Measurements from ENCODE around the gene ABCA10.

ABCA10 gene

DNA sequence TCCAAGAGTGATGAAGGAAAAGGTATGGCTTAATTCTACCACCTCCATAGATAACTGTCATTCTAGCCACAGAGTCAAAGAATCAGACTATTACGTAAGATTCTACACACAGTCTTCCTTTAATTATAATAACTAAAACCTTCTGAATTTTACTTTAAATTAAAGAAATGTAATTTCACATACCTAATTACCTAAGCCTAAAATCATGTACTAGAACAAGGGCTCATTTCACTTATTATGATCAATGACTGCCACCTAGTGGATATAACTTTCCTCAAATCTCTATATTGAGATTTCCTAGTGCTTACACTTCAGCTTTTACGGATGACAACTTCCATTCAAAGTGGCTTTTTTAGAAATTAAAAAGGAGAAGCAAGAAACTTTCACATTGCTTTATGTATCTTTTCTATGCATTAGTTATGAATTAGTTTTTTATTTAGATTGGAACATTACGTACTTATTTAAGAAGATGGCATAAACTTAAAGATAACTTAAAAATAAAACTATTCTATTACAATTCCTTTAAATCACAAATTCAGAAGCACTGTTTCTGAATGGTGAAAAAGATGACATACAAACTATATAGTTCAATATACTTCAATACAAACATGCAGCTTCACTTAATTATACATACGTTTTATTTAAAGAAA is 18.2 kb upstream of the ABCA10 start:
- H3K9me3 ChIP-seq (ENCODE audit: insufficient read depth, low read depth, low read length) = no peaks in the 10 kb centered on the region
- H3K36me3 ChIP-seq (ENCODE audit: insufficient read depth, low read length) = no peaks in the 10 kb centered on the region
- 69% methylated on average over 2 of the region's 4 CpGs for WGBS
- no peaks in the 10 kb centered on the region for H3K4me1 ChIP-seq (ENCODE audit: insufficient read depth, low read length)
- no peak overlapping the region for H3K9ac ChIP-seq (ENCODE audit: low read depth, low read length)
- no peaks in the 10 kb centered on the region for H3K27me3 ChIP-seq (ENCODE audit: insufficient read depth, low read length)
- no peak overlapping the region for H3K4me3 ChIP-seq (ENCODE audit: low read length)
- no peak overlapping the region for H3K27ac ChIP-seq (ENCODE audit: low read depth, low read length)

DNA sequence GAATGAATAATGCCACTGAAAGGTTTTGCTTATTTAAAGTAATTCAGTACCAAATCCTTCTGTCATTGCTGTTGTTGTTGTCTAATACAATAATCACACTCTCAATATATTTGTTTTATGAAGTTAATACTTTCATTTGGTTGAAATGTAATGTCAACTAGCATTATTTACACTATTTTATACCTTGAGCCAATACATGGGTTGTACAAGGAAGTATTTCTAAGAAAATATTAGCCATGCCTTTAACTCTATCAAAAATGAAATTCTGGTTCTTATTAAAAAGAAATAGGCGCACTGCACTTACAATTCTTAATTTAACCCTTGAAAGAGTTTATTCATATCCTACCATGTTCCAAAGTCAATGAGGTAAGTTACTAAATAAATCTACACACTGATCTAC is 17.6 kb upstream of the ABCA10 start:
- H3K27me3 ChIP-seq (ENCODE audit: insufficient read depth, low read length) = no peaks in the 10 kb centered on the region
- H3K9ac ChIP-seq (ENCODE audit: low read depth, low read length) = no peak overlapping the region
- H3K36me3 ChIP-seq (ENCODE audit: insufficient read depth, low read length) = no peaks in the 10 kb centered on the region
- no peak overlapping the region for H3K27ac ChIP-seq (ENCODE audit: low read depth, low read length)
- 89% methylated on average over 1 of the region's 1 CpG for WGBS
- no peak overlapping the region for H3K4me3 ChIP-seq (ENCODE audit: low read length)
- H3K4me1 ChIP-seq (ENCODE audit: insufficient read depth, low read length) = no peaks in the 10 kb centered on the region
- H3K9me3 ChIP-seq (ENCODE audit: insufficient read depth, low read depth, low read length) = no peaks in the 10 kb centered on the region

DNA sequence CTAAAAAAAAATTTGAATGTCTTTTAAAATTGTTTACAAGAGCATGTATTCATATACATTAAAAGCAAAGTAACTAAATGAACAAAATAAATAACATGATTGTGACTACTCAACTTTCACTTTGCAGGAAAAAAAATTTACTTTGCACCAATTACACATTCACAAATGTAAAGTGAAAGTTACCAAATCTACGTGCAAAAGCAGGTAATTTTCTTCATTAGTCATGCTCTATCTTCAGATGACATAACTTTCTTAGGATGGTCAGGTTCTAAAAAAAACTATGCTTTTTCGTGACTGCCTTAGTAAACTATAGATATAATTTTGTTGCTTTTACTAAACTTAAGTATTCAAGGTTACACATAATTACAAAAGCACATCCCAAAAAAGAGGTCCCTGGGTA is 17.0 kb upstream of the ABCA10 start:
- H3K4me3 ChIP-seq (ENCODE audit: low read length) = no peak overlapping the region
- 100% methylated on average over 1 of the region's 2 CpGs for WGBS
- no peaks in the 10 kb centered on the region for H3K9me3 ChIP-seq (ENCODE audit: insufficient read depth, low read depth, low read length)
- H3K9ac ChIP-seq (ENCODE audit: low read depth, low read length) = no peak overlapping the region
- H3K27me3 ChIP-seq (ENCODE audit: insufficient read depth, low read length) = no peaks in the 10 kb centered on the region
- H3K36me3 ChIP-seq (ENCODE audit: insufficient read depth, low read length) = no peaks in the 10 kb centered on the region
- no peak overlapping the region for H3K27ac ChIP-seq (ENCODE audit: low read depth, low read length)
- H3K4me1 ChIP-seq (ENCODE audit: insufficient read depth, low read length) = no peaks in the 10 kb centered on the region

DNA sequence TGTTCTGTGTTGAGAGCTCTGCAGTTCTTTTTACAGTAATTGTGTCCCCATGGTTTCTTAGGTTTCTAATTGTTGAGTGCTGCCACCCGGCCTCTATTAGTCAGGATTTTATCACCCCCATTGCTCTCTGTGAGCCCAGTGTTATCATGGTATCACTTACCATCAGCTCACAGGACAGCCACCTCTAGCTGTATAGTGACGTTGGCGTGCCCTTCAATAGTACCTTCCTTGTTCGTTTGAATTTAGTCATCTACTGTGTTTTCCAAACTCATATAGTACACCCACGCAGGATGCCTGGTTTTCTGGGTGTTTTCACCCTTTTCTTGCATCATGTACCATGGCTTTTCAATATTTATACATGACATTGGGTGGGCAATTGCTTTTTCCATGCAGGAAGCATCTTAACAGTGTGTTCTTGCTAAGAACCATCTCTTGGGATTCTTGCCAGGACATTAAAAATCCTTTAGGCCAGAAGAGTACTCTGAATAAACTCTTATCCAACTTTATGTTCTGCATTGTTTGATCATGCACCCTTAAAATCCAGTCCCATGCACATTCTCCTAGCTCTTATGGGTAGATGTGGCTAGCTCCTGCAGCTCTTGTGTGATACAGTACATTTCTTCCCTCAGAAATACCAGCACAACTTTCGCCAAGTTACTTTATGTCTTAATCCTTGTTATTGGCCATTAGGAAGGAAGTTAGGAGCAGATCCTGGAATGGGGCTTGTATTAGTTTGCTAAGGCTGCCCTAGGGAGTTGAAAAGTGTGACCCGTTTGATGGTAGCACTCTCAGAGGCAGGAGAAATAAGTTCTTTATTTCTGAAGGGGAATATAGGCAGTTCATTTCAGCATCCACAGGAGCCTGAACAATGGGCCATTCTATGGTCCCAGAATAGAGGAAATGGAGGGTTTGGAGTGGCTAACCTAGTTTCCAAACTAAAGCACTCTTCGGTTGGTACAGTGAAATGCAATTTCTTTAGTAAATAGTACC is 11.3 kb upstream of the ABCA10 start:
- Histone ChIP-seq H3K4me1 (ENCODE audit: insufficient read depth, low read length) (no peaks in the 10 kb centered on the region), H3K9me3 (ENCODE audit: insufficient read depth, low read depth, low read length) (no peaks in the 10 kb centered on the region), H3K36me3 (ENCODE audit: insufficient read depth, low read length) (no peaks in the 10 kb centered on the region), H3K9ac (ENCODE audit: low read depth, low read length) (no peak overlapping the region), H3K27ac (ENCODE audit: low read depth, low read length) (no peak overlapping the region), H3K27me3 (ENCODE audit: insufficient read depth, low read length) (no peaks in the 10 kb centered on the region), H3K4me3 (ENCODE audit: low read length) (no peak overlapping the region)
- 94% methylated on average over 8 of the region's 8 CpGs for WGBS

DNA sequence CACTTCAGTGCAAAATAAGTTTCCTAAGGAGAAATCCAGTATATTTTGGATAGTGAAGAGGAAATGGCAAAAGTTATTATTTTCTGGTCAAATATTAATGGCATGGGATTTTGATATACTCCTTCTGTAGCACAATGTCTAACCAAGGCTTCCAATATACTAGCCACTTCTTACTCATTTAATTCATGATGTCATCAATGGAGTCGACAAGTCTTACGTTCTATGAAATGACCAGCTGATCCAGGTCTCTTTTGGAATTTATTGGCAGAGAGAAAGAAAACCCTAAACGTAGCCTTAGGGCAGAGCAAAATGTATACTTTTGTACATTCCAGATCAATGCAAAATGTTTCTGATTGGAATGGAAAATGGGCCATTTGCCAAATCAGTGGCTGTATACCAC is 8.3 kb upstream of the ABCA10 start:
- WGBS = 93% methylated on average over 3 of the region's 3 CpGs
- no peaks in the 10 kb centered on the region for H3K9me3 ChIP-seq (ENCODE audit: insufficient read depth, low read depth, low read length)
- H3K4me3 ChIP-seq (ENCODE audit: low read length) = no peak overlapping the region
- H3K27me3 ChIP-seq (ENCODE audit: insufficient read depth, low read length) = no peaks in the 10 kb centered on the region
- no peak overlapping the region for H3K9ac ChIP-seq (ENCODE audit: low read depth, low read length)
- no peak overlapping the region for H3K27ac ChIP-seq (ENCODE audit: low read depth, low read length)
- H3K4me1 ChIP-seq (ENCODE audit: insufficient read depth, low read length) = no peaks in the 10 kb centered on the region
- H3K36me3 ChIP-seq (ENCODE audit: insufficient read depth, low read length) = no peaks in the 10 kb centered on the region

DNA sequence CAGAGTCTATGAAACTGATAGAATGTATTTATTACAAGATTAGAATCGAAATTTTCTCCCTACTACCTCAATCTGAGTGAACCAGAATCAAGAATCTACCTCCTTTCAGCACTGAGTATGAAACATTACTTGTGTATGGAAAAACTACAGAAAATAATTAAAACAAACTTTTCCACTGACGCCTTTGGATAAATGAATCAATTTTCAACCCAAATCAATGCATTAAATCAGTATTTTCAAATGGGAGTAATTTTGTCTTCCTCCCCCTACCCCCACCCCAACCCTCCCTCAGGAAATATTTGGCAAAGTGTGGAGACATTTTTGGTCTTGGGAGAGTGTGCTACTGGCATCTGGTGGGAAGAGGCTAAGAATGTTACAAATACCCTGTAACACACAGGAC is 7.8 kb upstream of the ABCA10 start:
- Histone ChIP-seq H3K27ac (ENCODE audit: low read depth, low read length) (no peak overlapping the region), H3K36me3 (ENCODE audit: insufficient read depth, low read length) (no peaks in the 10 kb centered on the region), H3K9me3 (ENCODE audit: insufficient read depth, low read depth, low read length) (no peaks in the 10 kb centered on the region), H3K4me1 (ENCODE audit: insufficient read depth, low read length) (no peaks in the 10 kb centered on the region), H3K27me3 (ENCODE audit: insufficient read depth, low read length) (no peaks in the 10 kb centered on the region), H3K4me3 (ENCODE audit: low read length) (no peak overlapping the region), H3K9ac (ENCODE audit: low read depth, low read length) (no peak overlapping the region)
- 52% methylated on average over 2 of the region's 2 CpGs for WGBS

DNA sequence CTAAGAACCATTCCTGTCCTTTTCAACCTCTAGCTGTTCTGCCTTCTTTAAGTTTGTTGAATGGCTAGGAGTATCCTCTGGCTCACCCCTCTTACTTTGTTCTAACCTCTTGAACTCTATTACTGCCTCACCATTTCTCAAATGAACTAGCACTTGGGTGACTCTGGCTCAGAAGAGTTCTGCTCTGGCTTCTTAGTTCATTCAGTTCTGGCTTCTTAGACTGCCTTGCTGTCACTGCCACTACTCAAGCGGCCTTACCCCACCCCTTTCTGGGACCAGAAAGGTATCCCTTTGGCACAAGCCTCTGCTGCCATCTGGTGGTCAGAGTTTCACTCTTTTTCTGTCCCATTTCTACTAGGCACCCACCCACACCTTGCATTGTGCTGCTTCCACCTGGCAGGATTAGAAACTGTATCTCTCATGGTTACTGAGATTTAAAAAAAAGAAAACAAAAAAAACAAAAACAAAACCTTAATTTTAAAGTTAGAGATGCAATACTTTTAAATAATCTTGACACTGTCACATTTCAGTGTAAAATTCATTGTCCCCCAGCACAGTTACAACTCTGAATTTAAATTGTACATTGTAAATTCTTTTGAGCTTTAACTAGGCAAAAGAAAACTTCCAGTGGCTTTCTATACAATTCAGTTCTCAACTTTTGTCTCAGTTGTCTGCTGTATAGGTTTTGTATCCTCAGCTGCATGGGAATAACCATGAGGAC is 6.9 kb upstream of the ABCA10 start:
- Histone ChIP-seq H3K27me3 (ENCODE audit: insufficient read depth, low read length) (no peaks in the 10 kb centered on the region), H3K9me3 (ENCODE audit: insufficient read depth, low read depth, low read length) (no peaks in the 10 kb centered on the region), H3K4me3 (ENCODE audit: low read length) (no peak overlapping the region), H3K4me1 (ENCODE audit: insufficient read depth, low read length) (no peaks in the 10 kb centered on the region), H3K27ac (ENCODE audit: low read depth, low read length) (no peak overlapping the region), H3K36me3 (ENCODE audit: insufficient read depth, low read length) (no peaks in the 10 kb centered on the region), H3K9ac (ENCODE audit: low read depth, low read length) (no peak overlapping the region)
- WGBS = 4% methylated on average over 1 of the region's 1 CpG

DNA sequence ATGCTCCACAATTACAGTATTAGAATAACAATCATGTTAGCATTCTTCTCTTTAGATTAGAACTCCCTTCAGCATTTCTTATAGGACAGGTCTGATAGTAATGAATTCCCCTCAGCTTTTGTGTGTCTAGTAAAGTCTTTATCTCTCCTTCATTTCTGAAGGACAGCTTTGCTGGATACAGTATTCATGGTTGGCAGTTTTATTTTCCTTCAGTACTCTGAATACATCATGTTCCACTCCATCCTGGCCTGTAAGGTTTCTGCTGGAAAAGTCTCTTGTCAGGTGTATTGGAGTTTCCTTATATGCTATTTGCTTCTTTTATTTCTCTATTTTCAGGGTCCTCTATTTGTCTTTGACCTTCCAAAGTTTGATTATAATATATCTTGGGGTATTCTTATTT is 4.0 kb upstream of the ABCA10 start:
- Histone ChIP-seq H3K4me1 (ENCODE audit: insufficient read depth, low read length) (no peaks in the 10 kb centered on the region), H3K9me3 (ENCODE audit: insufficient read depth, low read depth, low read length) (no peaks in the 10 kb centered on the region), H3K9ac (ENCODE audit: low read depth, low read length) (no peak overlapping the region), H3K27me3 (ENCODE audit: insufficient read depth, low read length) (no peaks in the 10 kb centered on the region), H3K36me3 (ENCODE audit: insufficient read depth, low read length) (no peaks in the 10 kb centered on the region), H3K27ac (ENCODE audit: low read depth, low read length) (no peak overlapping the region), H3K4me3 (ENCODE audit: low read length) (no peak overlapping the region)

DNA sequence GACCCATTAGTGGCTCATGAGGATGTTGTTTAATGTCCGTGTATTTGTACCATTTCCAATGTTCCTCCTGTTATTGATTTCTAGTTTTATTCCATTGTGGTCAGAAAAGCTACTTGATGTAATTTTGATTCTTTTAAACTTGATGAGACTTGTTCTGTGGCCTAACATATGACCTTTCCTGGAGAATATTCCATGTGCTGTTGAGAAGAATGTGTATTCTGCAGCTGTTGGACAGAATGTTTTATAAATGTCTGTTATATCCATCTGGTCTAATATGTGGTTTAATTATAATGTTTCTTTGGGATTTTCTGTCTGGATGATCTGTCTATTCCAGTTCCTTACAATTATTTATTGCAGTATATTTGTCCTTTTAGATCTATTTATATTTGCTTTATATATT is 2.9 kb upstream of the ABCA10 start:
- no peaks in the 10 kb centered on the region for H3K27me3 ChIP-seq (ENCODE audit: insufficient read depth, low read length)
- H3K9ac ChIP-seq (ENCODE audit: low read depth, low read length) = no peak overlapping the region
- H3K27ac ChIP-seq (ENCODE audit: low read depth, low read length) = no peak overlapping the region
- no peaks in the 10 kb centered on the region for H3K4me1 ChIP-seq (ENCODE audit: insufficient read depth, low read length)
- no peak overlapping the region for H3K4me3 ChIP-seq (ENCODE audit: low read length)
- H3K36me3 ChIP-seq (ENCODE audit: insufficient read depth, low read length) = no peaks in the 10 kb centered on the region
- no peaks in the 10 kb centered on the region for H3K9me3 ChIP-seq (ENCODE audit: insufficient read depth, low read depth, low read length)
- WGBS = 100% methylated on average over 1 of the region's 1 CpG

DNA sequence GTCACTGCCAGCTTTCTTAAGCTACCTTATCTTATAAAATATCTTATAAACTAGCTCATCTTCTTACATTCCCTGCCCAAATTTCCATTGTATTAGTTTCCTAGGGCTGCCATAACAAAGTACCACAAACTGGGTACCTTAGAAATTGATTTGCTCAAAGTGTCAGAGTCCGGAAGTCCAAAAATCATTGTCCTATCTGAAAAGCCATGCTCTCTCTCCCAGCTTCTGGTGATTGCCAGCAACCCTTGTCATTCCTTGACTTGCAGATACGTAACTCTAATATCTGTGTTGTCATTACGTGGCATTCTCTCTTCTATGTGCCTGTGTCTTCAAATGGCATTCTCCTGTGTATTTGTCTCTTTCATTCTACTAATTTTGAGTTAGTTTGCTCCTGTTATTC is 2.3 kb upstream of the ABCA10 start:
- Histone ChIP-seq H3K9ac (ENCODE audit: low read depth, low read length) (no peak overlapping the region), H3K27me3 (ENCODE audit: insufficient read depth, low read length) (no peaks in the 10 kb centered on the region), H3K36me3 (ENCODE audit: insufficient read depth, low read length) (no peaks in the 10 kb centered on the region), H3K4me1 (ENCODE audit: insufficient read depth, low read length) (no peaks in the 10 kb centered on the region), H3K27ac (ENCODE audit: low read depth, low read length) (no peak overlapping the region), H3K4me3 (ENCODE audit: low read length) (no peak overlapping the region), H3K9me3 (ENCODE audit: insufficient read depth, low read depth, low read length) (no peaks in the 10 kb centered on the region)
- WGBS = 95% methylated on average over 3 of the region's 3 CpGs

DNA sequence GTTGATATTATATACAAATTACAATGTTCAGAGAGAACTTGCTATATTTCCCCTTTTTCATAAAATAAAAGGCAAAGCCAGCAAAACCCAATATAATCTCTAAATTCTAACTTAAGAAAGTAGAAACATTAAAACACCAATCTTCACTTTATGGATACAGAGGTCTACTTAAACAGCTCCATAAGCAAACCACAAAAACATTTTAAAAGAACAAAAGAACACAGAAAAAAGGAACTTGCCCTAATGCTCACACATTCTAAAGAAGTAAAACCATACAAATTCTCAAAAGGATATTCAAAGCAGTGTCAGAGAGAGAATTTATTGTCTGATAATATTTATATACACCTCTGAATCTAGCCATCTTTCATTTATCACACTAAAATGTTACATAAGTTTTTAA is 606 bp downstream of the ABCA10 start:
- no peak overlapping the region for H3K4me3 ChIP-seq (ENCODE audit: low read length)
- H3K9ac ChIP-seq (ENCODE audit: low read depth, low read length) = no peak overlapping the region
- H3K9me3 ChIP-seq (ENCODE audit: insufficient read depth, low read depth, low read length) = no peaks in the 10 kb centered on the region
- H3K4me1 ChIP-seq (ENCODE audit: insufficient read depth, low read length) = no peaks in the 10 kb centered on the region
- H3K27ac ChIP-seq (ENCODE audit: low read depth, low read length) = no peak overlapping the region
- no peaks in the 10 kb centered on the region for H3K27me3 ChIP-seq (ENCODE audit: insufficient read depth, low read length)
- no peaks in the 10 kb centered on the region for H3K36me3 ChIP-seq (ENCODE audit: insufficient read depth, low read length)

All from HUES64 (cell line).